ENCODE measurements around the gene ATP9B.

Gene ATP9B

DNA sequence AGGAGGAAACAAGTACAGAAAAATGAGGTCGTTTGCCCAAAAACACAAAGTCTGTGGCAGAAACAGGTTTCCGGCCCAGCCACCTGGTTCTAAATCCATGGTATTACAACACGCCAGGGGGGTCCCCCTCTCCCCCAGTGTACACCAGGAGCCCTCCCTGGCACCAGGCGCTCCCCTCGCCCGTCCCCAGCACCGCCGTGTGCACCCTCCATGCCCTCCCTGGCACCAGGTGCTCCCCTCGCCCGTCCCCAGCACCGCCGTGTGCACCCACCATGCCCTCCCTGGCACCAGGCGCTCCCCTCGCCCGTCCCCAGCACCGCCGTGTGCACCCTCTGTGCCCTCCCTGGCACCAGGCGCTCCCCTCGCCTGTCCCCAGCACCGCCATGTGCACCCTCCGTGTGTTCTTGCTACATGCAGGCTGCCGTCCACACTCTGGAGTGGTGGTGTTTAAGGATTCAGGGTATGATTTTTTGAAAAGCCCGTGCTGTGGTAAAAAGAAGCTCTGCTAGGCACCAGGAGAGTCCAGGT, 266.7 kb downstream of the ATP9B start:
- no peak for DNase-seq

DNA sequence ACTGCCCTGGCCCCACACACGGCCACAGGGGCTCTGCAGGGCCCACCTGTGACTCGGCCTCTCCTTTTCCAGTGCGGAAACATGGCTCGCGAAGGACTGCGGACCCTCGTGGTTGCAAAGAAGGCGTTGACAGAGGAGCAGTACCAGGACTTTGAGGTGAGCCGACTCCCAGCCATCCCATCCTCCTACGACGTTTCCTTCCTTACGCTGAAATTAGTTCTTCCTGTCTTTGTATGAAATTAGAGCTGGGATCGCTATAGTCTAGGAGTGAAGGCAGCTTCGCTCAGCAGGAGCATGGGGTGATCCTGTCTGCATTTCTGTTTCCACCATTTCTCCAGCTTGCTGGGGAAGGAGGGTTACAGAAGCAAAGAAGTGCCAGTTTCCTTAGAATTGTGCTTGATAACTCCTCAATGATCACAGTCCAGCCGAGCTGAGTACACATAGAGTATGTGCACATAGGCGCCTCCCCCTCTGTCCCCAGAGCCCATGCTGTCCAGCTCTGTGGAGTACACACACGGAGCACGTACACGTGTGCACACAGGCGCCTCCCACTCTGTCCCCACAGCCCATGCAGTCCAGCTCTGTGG, 267.5 kb downstream of the ATP9B start:
- no peak for DNase-seq

DNA sequence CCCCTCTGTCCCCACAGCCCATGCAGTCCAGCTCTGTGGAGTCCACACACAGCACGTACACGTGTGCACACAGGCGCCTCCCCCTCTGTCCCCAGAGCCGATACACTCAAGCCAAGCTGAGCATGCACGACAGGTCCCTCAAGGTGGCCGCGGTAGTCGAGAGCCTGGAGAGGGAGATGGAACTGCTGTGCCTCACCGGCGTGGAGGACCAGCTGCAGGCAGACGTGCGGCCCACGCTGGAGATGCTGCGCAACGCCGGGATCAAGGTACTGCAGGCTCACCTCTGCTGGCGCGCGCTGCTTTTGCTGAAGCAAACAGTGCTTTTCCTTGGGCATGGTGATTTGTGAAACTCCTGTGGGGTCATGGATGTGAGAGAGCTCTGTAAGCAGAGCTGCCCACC, 268.0 kb downstream of the ATP9B start:
- DNase-seq, result no peak

DNA sequence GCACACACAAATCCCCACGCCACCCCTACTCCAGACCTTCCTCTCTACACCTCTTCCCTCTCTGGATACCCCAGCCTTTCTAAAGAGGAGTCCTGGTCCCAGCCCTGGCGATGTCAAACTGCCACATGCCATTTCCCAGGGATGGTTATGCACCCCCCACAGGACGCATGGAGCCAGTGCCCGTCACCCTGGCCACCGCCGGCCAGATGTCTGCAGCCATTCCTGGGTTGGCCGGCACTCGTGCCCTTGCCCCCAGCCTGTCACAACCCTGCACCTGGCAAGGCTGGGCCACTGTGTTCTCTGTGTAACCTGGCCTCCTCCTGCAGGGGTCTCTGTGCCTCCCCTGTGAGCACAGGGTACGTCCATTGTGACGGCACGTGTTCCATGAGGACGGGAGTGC, 268.4 kb downstream of the ATP9B start:
- no peak for DNase-seq

DNA sequence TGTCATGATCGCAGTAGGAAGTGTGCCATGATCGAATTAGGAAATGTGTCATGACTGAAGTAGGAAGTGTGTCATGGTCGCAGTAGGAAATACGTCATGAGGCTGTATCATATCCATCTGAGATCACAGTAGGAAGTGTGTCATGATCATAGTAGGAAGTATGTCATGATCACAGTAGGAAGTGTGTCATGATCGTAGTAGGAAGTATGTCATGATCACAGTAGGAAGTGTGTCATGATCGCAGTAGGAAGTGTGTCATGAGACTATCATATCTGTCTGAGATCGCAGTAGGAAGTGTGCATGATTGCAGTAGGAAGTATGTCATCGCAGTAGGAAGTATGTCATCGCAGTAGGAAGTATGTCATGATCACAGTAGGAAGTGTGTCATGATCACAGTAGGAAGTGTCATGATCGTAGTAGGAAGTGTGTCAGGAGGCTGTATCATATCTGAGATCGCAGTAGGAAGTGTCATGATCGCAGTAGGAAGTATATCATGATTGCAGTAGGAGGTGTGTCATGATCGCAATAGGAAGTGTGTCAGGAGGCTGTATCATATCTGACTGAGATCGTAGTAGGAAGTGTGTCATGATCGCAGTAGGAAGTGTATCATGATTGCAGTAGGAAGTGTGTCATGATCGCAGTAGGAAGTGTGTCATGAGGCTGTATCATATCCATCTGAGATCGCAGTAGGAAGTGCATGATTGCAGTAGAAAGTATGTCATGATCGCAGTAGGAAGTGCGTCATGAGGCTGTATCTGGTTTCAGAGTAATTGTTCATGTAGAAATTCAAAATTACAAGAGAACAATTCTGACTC, 270.1 kb downstream of the ATP9B start:
- DNase-seq, result no peak

DNA sequence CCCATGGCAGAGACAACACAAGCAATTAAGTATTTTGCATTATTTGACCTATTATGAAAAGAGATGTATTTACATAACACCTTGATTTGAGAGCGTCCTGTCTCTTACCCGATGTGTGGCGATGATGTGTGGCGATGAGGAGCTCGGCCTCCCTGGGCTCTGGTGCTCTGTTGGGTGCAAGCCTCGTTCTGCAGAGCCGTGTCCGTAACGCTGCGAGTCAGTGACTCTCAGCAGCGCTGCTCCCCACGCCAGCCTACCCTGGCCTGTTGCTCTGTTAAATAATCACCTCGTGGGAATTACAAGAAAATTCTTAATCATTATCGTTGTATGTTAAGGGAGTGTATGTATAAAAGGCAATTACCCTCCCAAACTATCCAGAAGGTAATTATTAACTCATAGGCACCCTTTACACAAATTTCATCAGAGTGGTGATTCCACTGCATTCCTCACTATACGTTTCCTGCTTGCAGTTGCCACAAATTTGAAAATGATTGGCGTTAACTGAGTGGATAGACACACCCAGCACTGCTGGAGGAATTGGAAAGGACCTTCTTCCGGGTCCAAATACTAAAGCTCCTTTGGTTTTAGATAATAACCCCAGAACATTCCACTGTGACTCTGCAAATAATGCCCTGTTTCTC, 274.5 kb downstream of the ATP9B start:
- DNase-seq, result no peak

DNA sequence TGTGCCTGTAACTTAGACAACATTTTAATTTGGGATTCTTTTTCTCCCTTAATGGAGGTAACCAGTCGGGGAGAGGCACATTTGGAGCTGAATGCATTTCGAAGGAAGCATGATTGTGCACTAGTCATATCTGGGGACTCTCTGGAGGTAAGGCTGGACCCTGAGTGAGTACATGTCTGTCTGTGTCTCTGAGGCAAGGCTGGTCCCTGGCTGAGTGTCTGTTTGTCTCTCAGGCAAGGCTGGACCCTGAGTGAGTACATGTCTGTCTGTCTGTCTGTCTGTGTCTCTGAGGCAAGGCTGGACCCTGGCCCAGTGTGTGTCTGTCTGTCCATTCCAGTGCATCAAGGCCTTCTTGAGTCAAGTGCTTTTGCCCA, 275.0 kb downstream of the ATP9B start:
- DNase-seq, result no peak

DNA sequence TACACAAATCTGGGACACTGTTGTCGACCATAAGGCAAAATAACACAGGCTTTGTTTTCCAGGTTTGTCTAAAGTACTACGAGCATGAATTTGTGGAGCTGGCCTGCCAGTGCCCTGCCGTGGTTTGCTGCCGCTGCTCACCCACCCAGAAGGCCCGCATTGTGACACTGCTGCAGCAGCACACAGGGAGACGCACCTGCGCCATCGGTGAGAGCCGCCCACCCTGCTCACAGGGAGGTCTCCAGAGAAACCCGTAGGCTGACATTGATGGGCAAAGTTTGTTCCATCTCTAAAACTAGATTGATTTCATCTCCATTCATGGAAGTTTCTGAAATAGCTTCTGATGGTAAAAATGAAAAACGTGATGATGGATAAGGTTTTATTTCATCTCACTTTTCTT, 276.2 kb downstream of the ATP9B start:
- DNase-seq, result no peak

DNA sequence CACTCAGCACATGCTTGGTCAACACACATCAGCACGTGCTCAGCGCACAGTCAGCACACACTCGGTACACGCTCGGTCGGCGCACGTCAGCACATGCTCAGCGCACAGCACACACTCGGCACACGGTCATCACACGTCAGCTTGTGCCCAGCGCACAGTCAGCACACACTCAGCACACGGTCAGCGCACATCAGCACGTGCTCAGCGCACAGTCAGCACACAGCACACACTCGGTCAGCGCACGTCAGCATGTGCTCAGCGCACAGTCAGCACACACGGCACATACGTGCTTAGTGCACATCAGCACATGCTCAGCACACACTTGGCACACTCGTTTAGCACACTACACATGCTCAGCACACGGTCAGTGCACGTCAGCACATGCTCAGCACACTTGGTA, 276.8 kb downstream of the ATP9B start:
- DNase-seq, result no peak

DNA sequence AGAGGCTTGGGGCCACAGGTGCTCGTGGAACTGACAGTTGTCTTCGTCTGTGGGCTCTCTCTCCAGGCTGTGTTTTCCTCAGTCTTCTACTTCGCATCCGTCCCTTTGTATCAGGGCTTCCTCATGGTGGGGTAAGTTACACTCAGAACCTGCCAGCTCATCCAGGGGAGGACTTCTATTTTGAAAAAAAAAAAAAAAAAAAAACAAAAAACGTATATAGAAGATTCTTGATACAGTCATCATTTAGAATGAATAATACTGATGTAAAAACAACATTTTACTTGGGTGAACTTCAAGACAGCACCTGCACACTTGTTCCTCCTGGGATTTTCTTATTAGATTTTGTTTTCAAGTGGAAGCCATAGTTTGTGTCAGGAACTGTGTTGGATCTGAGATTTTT, 278.9 kb downstream of the ATP9B start:
- DNase-seq, result no peak

DNA sequence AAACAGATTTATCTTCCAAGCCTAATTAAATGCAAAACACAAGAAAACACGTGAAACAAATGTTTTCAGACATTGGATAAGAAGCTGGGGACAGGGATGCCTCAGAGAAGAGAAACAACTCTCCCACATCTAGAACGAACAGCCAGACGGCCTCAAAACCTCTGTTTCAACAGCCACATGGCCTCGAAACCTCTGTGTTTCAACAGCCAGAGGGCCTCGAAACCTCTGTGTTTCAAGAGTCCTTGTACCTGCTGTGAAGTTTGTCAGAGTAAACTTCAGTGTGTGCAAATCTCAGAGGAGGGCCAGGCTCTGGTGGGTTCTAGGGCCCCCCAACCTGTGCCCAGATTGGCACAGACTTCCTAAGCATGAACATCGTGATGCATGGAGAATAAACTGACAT, 283.2 kb downstream of the ATP9B start:
- no peak for DNase-seq

DNA sequence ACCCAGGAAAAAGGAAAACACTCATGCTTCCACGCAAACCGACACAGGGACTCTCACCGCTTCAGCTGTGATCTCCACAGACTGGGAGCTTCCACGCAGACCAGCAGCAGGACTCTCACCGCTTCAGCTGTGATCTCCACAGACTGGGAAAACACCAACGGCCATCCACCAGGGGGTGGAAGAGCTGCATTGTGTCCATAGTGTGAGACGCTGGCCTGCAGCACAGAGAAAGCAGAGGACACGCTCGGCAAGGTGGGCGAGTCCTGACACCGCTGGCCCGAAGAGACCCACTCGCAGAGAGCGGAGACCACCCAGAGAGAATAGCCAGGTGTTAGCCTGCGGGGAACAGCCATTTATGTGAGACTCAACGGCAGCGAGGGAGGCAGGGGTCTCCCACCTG, 284.1 kb downstream of the ATP9B start:
- DNase-seq, result no peak

DNA sequence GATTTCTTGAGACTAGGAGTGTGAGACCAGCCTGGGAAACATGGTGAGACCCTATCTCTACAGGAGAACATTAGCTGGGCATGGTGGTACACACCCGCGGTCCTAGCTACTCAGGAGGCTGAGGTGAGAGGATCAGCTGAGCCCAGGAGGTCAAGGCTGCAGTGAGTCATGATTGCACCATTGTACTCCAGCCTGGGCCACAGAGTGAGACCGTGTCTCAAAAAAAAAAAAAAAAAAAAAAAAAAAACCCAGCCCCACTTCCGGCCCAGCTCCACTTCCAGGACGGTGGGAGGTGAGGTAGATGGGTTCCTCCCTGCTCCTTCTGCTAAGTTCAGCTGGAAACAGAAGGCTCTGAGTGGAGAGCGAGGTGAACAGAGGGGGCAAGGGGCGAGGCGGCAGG, 285.2 kb downstream of the ATP9B start:
- no peak for DNase-seq

DNA sequence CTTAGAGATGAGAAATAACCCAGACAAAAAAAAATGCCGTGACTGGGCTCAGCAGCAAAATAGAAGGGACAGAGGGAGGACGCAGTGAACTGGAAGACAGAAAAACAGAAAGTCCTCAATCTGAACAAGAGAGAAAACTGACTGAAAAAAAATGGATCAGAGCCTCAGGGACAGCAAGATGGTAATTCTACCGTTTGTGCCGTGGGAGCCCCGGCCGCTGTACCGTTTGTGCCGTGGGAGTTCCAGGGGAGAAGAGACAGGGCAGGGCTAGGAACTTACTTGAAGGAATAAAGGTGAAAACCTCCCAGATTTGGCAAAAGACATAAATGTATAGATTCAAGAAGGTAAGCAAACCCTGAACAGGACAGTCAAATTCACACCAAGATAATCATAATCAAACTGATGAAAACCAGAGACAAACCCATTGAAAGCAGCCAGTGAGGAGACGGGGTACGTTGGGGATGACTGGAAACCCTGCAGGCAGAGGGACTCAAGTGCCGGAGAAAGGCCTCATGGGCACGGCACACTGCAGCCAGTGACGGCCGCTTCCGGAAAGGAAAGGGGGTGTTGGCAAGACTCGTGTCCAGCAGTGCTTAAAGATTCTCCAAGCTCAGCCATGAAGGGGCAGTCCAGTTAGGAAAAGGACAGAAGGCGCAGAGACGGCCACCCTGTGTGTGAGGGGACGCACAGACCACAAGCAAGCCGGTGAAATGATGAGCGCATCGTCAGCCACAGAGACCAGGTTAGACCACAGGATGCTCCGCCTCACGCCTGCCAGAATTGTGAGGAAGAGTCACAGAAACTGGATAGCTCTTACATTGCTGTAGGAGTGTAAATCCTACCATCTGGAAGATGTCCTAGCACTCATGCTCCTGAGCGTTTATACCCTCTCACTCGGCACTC, 286.5 kb downstream of the ATP9B start:
- no peak for DNase-seq

DNA sequence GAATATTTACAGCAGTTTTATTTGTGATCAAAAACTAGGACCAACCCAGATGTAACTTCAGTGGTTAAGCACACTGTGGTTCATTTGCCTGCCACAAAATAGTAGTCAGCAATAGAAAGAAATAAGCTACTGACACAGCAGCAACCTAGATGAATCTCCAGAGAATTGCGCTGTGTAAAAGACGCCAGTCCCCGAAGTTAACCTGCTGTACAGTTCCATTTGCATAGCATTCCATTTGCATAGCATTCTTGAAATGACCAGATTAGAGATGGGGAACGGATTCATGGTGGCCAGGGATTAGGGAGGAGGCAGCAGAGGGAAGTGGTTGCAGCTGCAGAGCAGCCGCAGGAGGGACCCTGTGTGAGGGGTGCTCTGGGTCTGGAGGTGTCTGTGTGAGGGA, 287.2 kb downstream of the ATP9B start:
- DNase-seq, result no peak

DNA sequence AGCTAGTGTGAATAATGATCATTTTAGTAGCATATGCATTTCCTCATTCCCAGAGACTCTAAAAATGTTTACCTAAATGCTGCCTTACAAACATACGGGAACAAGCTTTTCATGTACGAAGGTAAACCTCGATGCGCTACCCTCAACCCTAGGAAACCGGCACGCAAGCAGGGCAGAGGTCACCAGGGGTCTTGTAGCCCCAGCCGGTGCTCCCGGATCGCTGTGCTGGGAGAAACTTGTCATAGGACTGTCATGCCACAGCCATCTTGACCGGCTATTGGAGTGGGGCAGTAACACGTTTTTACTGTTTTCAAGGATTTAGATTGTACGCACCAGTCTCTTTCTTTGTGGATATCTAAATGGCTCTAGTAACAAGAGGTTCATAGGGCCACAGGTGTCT, 291.7 kb downstream of the ATP9B start:
- DNase-seq, result no peak

DNA sequence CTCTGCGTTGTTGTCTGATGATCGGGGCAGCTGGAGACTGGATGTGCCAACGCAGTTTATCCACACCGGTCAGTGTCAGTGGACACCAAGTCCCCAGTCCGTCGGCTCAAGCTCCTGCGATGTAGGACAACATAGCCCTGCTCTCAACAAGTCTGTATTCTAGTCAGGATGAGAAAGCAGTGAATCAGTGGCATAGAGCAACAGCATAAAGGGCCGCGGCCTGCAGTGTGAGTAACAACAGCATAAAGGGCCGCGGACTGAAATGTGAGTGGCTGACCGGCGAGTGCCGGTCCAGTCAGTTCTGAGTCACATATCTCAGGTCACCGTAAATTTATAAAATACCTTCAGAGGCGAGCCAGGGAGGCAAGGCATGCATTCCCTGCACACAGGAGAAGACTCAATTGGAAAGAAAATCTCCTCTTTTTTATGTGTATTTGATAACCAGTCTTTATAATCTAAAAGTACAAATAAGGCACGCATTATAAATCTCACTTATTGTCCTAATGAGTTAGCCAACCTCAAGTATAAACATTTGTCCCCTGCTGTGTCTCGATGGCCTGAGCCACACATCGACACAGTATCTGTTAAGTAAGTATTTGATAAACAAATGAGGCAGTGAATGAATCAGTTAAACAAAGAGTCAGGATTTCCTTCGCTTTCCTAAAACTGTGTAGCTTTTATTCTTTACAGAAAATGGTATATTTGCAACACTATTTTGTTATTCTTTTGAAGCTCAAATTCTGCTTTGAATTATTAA, 292.8 kb downstream of the ATP9B start:
- no peak for DNase-seq

DNA sequence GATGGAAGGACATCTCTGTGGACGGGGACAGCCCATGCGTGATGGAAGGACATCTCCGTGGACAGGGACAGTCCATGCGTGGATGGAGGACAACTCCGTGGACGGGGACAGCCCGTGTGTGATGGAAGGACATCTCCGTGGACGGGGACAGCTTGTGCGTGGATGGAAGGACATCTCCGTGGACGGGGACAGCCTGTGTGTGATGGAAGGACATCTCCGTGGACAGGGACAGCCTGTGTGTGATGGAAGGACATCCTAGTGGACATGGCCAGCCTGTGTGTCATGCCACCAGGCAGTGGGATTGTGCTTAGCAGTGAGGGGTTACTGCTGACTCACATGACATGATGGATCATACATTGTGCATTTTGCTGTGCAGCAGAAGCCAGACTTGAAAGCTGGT, 296.5 kb downstream of the ATP9B start:
- DNase-seq, result no peak

DNA sequence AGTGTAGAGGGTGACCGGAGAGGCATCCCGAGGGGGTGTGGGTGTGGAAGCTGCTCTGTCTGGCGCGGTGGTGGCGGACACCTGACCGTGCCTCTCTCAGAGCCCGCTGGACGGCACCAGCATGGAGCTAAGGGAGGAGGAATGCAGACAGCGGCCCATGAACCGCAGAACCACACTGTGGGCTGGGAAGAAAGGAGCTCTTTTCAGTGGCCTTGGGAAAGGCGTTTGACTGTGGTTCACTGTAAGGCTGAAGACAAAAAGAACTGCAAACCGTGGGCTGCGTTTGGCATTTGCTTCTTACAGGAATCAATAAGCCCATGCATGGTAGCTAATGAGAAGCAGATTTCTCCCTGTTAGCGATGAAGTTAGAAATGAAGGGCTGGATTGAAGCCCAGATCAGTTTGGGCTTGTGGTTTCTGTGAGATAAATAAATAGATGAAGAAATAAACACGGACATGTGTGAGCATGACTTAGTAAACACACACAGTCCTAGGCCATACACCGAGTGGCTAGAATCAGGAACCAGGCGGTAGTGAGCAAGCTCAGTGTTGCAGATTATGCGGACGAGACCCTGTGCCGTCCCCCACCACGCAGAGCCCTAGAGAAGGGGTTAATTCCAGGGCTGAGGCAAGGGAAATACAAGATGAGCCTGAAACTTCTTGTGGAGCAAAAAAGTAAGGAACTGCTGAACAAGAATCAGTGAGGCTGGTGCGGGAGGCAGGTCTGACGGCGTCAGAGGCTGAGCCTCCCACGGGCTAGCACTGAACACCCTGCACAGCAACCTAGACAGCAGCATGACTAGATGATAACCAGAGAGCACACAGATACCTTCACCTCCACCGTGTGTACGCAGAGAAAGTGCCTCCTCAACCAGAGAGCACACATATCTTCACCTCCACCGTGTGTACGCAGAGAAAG, 297.2 kb downstream of the ATP9B start:
- DNase-seq, result no peak

DNA sequence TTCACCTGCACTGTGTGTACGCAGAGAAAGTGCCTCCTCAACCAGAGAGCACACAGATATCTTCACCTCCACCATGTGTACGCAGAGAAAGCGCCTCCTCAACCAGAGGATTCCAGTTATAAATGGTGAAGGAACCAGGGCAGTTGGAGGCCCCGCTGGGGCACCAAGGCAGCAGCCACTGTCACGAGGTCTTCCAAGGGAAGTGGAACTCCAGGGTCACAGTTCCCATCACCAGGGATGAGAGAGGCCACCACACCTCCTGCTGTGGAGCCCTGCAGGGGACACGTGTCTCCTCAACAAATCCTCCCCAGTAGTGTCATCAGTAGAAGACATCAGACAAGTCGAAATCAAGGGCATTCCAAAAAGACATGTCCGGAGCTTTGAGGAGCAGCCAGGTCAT, 298.3 kb downstream of the ATP9B start:
- DNase-seq, result no peak

DNA sequence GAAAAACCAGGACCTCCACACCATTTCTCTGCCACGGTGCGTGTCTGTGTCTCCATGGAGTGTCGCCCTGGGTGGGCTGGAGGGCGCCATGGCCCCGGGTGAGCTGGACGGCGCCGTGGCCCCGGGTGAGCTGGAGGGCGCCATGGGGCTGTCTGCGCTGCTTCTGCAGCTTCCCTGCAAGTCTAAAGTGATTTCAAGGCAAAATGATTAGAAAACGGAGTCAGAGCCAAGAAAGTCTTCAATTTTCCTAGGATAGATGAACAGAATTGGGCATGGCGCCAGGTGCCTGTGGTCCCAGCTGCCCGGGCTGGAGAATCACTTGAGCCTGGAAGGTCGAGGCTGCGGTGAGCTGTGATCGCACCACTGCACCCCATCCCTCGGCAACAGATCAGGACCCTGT, 298.8 kb downstream of the ATP9B start:
- no peak for DNase-seq
